Liver (tissue), 9 donors: ENCODE measurements around the gene SECISBP2L. TPM values are rescaled to one million over a fixed set of nuclear protein-coding genes. Genes with fewer than 3 reads are reported as not detected.

Experiments used
- DNase-seq: peaks from one replicate; pipeline ENCODE4 v3.0.0-alpha.2; 2017; ENCODE audit warnings: low spot score
- H3K27ac ChIP-seq, 2 donors: one replicate each; pipeline ENCODE4 v1.7.0; 2013; ENCODE audit warnings: inconsistent platforms in 2 of 2, low read length in 2 of 2, control low read depth in 1 of 2, low read depth in 1 of 2, mild to moderate bottlenecking in 1 of 2
- H3K27me3 ChIP-seq, 4 donors: one replicate each; pipeline versions ENCODE4 v1.6.1 to v1.7.0; 2013; ENCODE audit warnings: low read length in 3 of 4, inconsistent platforms in 1 of 4, mild to moderate bottlenecking in 1 of 4, moderate library complexity in 1 of 4; ENCODE audit not compliant: control insufficient read depth in 4 of 4, insufficient read depth in 4 of 4
- H3K36me3 ChIP-seq, 4 donors: one replicate each; pipeline versions ENCODE4 v1.6.1 to v1.7.0; 2013; ENCODE audit warnings: low read length in 3 of 4, mild to moderate bottlenecking in 3 of 4, low read depth in 1 of 4, moderate library complexity in 1 of 4; ENCODE audit not compliant: control insufficient read depth in 4 of 4, insufficient read depth in 3 of 4
- H3K4me1 ChIP-seq, 4 donors: one replicate each; pipeline versions ENCODE4 v1.6.1 to v1.7.0; 2013; ENCODE audit warnings: low read length in 3 of 4, mild to moderate bottlenecking in 3 of 4, moderate library complexity in 1 of 4; ENCODE audit not compliant: control insufficient read depth in 4 of 4, insufficient read depth in 4 of 4
- H3K4me3 ChIP-seq, 3 donors: one replicate each; pipeline versions ENCODE4 v1.6.1 to v1.7.0; 2013; ENCODE audit warnings: low read length in 3 of 3, control low read depth in 1 of 3, low read depth in 1 of 3, mild to moderate bottlenecking in 1 of 3
- H3K9ac ChIP-seq, 2 donors: one replicate each; pipeline ENCODE4 v1.7.0; 2013; ENCODE audit warnings: low read length in 2 of 2, mild to moderate bottlenecking in 2 of 2, moderate library complexity in 2 of 2, control low read depth in 1 of 2, low read depth in 1 of 2
- H3K9me3 ChIP-seq, 4 donors: one replicate each; pipeline versions ENCODE4 v1.6.1 to v1.7.0; 2013; ENCODE audit warnings: low read length in 3 of 4; ENCODE audit not compliant: control insufficient read depth in 4 of 4
- EGR1 ChIP-seq, 2 donors: IDR thresholded peaks; 2 replicates each; pipeline ENCODE4 v1.6.1; 2016 to 2018; ENCODE audit warnings: antibody characterized with exemption in 2 of 2, low read depth in 2 of 2
- GABPA ChIP-seq, 2 donors: IDR thresholded peaks in 1 of 2; conservative IDR thresholded peaks in 1 of 2; 2 replicates each; pipeline ENCODE4 v1.6.1; 2016; ENCODE audit warnings: antibody characterized with exemption in 2 of 2, mild to moderate bottlenecking in 1 of 2, moderate library complexity in 1 of 2
- HNF4A ChIP-seq, 2 donors: conservative IDR thresholded peaks; 2 replicates each; pipeline ENCODE4 v1.6.1; 2016; ENCODE audit warnings: antibody characterized with exemption in 2 of 2, mild to moderate bottlenecking in 2 of 2
- HNF4G ChIP-seq: IDR thresholded peaks from 2 replicates; pipeline ENCODE4 v1.6.1; 2016; ENCODE audit warnings: antibody characterized with exemption
- JUND ChIP-seq, 2 donors: IDR thresholded peaks; 2 replicates each; pipeline ENCODE4 v1.6.1; 2016; ENCODE audit warnings: antibody characterized with exemption in 2 of 2
- NR2F2 ChIP-seq: IDR thresholded peaks from 2 replicates; pipeline ENCODE4 v1.6.1; 2016; ENCODE audit warnings: antibody characterized with exemption
- RAD21 ChIP-seq, 2 donors: IDR thresholded peaks; 2 replicates each; pipeline ENCODE4 v1.6.1; 2016; ENCODE audit warnings: antibody characterized with exemption in 2 of 2, mild to moderate bottlenecking in 2 of 2
- RXRA ChIP-seq, 2 donors: IDR thresholded peaks; 2 replicates each; pipeline ENCODE4 v1.6.1; 2017 to 2018; ENCODE audit warnings: antibody characterized with exemption in 2 of 2, mild to moderate bottlenecking in 1 of 2
- SP1 ChIP-seq: IDR thresholded peaks from 2 replicates; pipeline ENCODE4 v1.6.1; 2018; ENCODE audit warnings: antibody characterized with exemption, mild to moderate bottlenecking
- WGBS: extraction: QIAGEN DNeasy Blood & Tissue Kit; methylation state at CpG from one replicate; pipeline ENCODE4 v1.1.7; 2013; 5-methylcytosine and 5-hydroxymethylcytosine counted together
- polyA plus RNA-seq, 2 donors: library from polyadenylated mRNA; stranded (reverse) in 1 of 2; unstranded in 1 of 2; fragments of 200-250 nt in 1 of 2; fragments of >200 nt in 1 of 2; fragmentation: Nextera tagmentation in 1 of 2; extraction: Ambion mirVana in 1 of 2; gene quantifications; one replicate each; pipeline versions ENCODE4 v1.2.1 to v1.2.3, GENCODE V29; 2013 to 2015
- total RNA-seq, 2 donors: library from RNA; depleted of rRNA; stranded (reverse); fragments of >200 nt; gene quantifications; one replicate each; pipeline ENCODE4 v1.2.3, GENCODE V29; 2014
- TF ChIP-seq, protein P1 (sequence below): fragments of 150-350 bp; IDR thresholded peaks from 2 replicates; pipeline ENCODE4 v1.5.1; 2017; ENCODE audit warnings: improper control_type of control experiment, low read depth, low read length; ENCODE audit not compliant: missing input control
- TF ChIP-seq, protein P2 (sequence below): IDR thresholded peaks from 2 replicates; pipeline ENCODE4 v1.6.1; 2016; ENCODE audit warnings: antibody characterized with exemption
- TF ChIP-seq, protein P3 (sequence below): IDR thresholded peaks from 2 replicates; pipeline ENCODE4 v1.6.1; 2016; ENCODE audit warnings: antibody characterized with exemption, mild to moderate bottlenecking
- donor health status: healthy.
- donor health status: healthy.
- donor health status: healthy.
- donor health status: healthy.
- donor health status: healthy.

SECISBP2L gene
- total and polyA plus RNA-seq, 4 donors: 5.7 to 15.7 (median 14.3) TPM

DNA sequence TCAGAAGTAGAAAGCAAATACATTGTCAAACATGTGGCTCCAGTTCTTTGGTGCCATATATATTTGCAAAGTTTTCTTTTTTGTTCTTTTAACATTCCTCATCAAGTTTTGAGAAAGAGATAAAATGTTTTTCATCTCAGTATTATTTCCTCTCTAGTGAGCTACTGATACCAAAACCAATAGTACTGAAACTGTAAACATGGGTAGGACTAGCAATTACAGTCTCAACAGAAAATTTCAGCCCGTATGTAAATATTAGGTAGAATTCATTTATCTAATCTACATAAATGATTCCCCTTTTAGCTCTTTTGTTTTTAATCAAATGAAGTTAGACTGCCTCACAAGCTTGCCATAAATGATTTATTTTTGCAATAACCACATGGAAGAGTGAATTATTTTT lies 21.4 kb downstream of the SECISBP2L start:
- peaks cover 3 to 18% (median 14%) of the 10 kb centered on the region in 4 donors for H3K36me3 ChIP-seq
- TF ChIP-seq, protein P1, sequence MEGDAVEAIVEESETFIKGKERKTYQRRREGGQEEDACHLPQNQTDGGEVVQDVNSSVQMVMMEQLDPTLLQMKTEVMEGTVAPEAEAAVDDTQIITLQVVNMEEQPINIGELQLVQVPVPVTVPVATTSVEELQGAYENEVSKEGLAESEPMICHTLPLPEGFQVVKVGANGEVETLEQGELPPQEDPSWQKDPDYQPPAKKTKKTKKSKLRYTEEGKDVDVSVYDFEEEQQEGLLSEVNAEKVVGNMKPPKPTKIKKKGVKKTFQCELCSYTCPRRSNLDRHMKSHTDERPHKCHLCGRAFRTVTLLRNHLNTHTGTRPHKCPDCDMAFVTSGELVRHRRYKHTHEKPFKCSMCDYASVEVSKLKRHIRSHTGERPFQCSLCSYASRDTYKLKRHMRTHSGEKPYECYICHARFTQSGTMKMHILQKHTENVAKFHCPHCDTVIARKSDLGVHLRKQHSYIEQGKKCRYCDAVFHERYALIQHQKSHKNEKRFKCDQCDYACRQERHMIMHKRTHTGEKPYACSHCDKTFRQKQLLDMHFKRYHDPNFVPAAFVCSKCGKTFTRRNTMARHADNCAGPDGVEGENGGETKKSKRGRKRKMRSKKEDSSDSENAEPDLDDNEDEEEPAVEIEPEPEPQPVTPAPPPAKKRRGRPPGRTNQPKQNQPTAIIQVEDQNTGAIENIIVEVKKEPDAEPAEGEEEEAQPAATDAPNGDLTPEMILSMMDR: no peak
- TF ChIP-seq RXRA (IDR thresholded peaks at IDR 0.05): no peak
- TF ChIP-seq RAD21 (IDR thresholded peaks at IDR 0.05): no peak
- TF ChIP-seq JUND (IDR thresholded peaks at IDR 0.05): no peak
- TF ChIP-seq, protein P2, sequence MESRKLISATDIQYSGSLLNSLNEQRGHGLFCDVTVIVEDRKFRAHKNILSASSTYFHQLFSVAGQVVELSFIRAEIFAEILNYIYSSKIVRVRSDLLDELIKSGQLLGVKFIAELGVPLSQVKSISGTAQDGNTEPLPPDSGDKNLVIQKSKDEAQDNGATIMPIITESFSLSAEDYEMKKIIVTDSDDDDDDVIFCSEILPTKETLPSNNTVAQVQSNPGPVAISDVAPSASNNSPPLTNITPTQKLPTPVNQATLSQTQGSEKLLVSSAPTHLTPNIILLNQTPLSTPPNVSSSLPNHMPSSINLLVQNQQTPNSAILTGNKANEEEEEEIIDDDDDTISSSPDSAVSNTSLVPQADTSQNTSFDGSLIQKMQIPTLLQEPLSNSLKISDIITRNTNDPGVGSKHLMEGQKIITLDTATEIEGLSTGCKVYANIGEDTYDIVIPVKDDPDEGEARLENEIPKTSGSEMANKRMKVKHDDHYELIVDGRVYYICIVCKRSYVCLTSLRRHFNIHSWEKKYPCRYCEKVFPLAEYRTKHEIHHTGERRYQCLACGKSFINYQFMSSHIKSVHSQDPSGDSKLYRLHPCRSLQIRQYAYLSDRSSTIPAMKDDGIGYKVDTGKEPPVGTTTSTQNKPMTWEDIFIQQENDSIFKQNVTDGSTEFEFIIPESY: no peak
- no peak for TF ChIP-seq SP1
- TF ChIP-seq NR2F2: no peak
- TF ChIP-seq HNF4A (conservative IDR thresholded peaks at IDR 0.05): no peak
- TF ChIP-seq, protein P3, sequence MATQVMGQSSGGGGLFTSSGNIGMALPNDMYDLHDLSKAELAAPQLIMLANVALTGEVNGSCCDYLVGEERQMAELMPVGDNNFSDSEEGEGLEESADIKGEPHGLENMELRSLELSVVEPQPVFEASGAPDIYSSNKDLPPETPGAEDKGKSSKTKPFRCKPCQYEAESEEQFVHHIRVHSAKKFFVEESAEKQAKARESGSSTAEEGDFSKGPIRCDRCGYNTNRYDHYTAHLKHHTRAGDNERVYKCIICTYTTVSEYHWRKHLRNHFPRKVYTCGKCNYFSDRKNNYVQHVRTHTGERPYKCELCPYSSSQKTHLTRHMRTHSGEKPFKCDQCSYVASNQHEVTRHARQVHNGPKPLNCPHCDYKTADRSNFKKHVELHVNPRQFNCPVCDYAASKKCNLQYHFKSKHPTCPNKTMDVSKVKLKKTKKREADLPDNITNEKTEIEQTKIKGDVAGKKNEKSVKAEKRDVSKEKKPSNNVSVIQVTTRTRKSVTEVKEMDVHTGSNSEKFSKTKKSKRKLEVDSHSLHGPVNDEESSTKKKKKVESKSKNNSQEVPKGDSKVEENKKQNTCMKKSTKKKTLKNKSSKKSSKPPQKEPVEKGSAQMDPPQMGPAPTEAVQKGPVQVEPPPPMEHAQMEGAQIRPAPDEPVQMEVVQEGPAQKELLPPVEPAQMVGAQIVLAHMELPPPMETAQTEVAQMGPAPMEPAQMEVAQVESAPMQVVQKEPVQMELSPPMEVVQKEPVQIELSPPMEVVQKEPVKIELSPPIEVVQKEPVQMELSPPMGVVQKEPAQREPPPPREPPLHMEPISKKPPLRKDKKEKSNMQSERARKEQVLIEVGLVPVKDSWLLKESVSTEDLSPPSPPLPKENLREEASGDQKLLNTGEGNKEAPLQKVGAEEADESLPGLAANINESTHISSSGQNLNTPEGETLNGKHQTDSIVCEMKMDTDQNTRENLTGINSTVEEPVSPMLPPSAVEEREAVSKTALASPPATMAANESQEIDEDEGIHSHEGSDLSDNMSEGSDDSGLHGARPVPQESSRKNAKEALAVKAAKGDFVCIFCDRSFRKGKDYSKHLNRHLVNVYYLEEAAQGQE: no peak
- no peak for TF ChIP-seq GABPA (IDR thresholded peaks at IDR 0.05 in 1 of 2, conservative IDR thresholded peaks at IDR 0.05 in 1 of 2)

DNA sequence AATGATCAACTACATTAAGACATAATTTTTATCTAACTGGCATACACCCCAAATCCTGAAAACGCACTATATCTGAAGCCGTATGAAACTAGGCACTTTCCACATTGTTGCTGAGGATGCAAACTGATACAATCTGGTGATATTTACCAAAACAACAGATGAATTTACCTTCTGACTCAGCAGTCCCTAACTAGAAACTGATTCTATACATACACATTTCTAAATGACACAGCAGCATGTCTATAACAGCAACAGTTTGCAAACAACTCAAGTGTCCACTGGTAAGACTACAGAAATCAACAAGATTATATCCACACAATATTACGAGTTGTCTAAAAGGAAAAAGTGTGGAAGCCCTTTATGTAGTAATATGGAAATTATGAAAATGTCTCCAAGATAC lies 22.9 kb downstream of the SECISBP2L start:
- H3K4me3 ChIP-seq: no peak overlapping the region
- no peaks in the 10 kb centered on the region for H3K27me3 ChIP-seq
- no peaks in the 10 kb centered on the region for H3K9me3 ChIP-seq
- 91% methylated on average over 3 of the region's 3 CpGs for WGBS
- DNase-seq: no peak
- no peak overlapping the region for H3K9ac ChIP-seq
- H3K36me3 ChIP-seq: peaks cover 2 to 16% (median 13%) of the 10 kb centered on the region in 4 donors
- TF ChIP-seq HNF4G (no peak), HNF4A (conservative IDR thresholded peaks at IDR 0.05) (no peak), EGR1 (IDR thresholded peaks at IDR 0.05; ENCODE audit: low read depth in 2 of 2) (no peak)
- no peak overlapping the region for H3K27ac ChIP-seq
- H3K4me1 ChIP-seq: no peaks in the 10 kb centered on the region

More for the DNA sequence above, 21.4 kb downstream of the SECISBP2L start:
- no peak overlapping the region for H3K9ac ChIP-seq
- no peaks in the 10 kb centered on the region for H3K4me1 ChIP-seq
- H3K27me3 ChIP-seq: no peaks in the 10 kb centered on the region
- no peaks in the 10 kb centered on the region for H3K9me3 ChIP-seq
- 90% methylated on average over 1 of the region's 1 CpG for WGBS
- no peak overlapping the region for H3K27ac ChIP-seq
- no peak overlapping the region for H3K4me3 ChIP-seq
- DNase-seq: no peak
